ENCODE results near the gene OR3A3.
"Not testable (repeated sequence)": the region's sequence is repeated elsewhere in the genome, so short reads cannot be mapped to it uniquely, and the experiment has no call there.

OR3A3 gene

DNA sequence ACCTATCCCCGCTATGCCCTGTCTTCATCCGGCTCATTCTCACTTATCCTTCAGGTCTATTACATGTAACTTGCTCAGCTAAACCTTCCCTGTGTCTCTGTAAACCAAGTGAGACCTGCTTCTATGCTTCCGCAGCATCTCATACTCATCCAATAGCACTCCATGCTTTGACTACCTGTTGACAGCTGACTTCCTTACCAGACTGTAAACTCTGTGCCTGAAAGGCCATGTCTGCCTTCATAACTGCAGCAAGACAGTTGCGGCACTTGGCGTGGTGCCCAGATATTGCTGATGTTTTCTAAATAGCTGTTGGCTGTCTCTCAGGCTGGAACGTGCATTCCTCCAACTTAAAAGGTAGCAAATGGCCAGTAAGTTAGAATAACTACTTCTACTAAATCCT, 11.1 kb upstream of the OR3A3 start:
- DNase-seq (ENCODE audit: insufficient read length, low spot score): no peak
- no peak for FAIRE-seq
- TF ChIP-seq, protein P1, sequence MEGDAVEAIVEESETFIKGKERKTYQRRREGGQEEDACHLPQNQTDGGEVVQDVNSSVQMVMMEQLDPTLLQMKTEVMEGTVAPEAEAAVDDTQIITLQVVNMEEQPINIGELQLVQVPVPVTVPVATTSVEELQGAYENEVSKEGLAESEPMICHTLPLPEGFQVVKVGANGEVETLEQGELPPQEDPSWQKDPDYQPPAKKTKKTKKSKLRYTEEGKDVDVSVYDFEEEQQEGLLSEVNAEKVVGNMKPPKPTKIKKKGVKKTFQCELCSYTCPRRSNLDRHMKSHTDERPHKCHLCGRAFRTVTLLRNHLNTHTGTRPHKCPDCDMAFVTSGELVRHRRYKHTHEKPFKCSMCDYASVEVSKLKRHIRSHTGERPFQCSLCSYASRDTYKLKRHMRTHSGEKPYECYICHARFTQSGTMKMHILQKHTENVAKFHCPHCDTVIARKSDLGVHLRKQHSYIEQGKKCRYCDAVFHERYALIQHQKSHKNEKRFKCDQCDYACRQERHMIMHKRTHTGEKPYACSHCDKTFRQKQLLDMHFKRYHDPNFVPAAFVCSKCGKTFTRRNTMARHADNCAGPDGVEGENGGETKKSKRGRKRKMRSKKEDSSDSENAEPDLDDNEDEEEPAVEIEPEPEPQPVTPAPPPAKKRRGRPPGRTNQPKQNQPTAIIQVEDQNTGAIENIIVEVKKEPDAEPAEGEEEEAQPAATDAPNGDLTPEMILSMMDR (IDR thresholded peaks at IDR 0.05; ENCODE audit: insufficient read depth, missing control alignments): no peak

DNA sequence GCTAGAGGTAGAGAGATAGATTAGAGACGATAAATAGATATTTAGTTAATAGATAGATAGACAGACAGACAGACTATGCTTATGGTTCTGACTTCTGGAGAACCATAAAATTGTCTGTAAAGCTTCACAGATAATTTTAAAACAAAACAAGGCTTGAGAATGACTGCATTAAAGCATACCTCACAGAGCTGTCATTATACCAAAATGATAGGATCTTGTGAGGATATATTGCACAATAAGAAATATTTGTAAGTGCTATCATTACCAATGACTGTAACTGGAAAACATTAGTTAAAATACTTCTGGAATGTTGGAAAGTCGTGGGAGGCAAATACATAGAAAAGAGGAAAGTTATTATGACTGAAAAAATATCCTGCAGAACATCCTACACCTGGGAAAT, 9.4 kb upstream of the OR3A3 start:
- FAIRE-seq (no peak), DNase-seq (ENCODE audit: insufficient read length, low spot score) (no peak)
- TF ChIP-seq, protein P1 (IDR thresholded peaks at IDR 0.05; ENCODE audit: insufficient read depth, missing control alignments): no peak

DNA sequence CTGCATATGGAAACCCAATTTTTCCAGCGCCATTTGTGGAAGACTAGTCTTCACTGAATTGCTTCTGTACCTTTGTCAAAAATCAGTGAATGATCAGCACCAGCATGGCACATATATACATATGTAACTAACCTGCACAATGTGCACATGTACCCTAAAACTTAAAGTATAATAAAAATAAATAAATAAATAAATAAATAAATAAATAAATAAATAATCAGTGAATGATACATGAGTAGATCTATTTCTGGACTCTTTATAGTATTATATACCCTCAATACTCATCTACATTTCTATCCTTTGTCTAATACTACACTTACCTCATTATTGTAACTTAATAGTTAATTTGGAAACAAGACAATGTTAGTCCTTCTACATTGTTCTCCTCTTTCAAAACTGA, 7.3 kb upstream of the OR3A3 start:
- DNase-seq (ENCODE audit: insufficient read length, low spot score); FAIRE-seq: not testable (repeated sequence)

DNA sequence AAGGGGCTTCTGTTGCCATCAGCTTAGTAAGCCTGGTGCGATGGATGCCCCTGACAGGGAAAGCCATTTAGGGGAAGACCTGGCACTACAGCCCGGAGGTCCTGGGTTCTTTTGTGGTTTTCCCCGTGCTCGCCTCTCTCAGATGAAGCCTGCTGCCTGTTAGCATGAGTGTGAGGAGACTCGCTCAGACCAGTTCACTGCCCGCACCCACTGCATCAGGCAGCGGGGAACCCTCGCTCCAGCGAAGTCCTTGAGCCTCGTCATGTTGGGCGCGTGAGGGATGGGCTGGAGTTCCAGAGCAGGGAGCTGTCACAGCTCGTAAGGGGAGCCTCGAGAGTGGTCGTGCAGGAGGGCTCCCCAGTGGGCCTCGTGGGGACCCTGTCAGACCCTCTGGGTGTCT, 1.0 kb downstream of the OR3A3 start:
- not testable (repeated sequence) for FAIRE-seq; DNase-seq (ENCODE audit: insufficient read length, low spot score)

DNA sequence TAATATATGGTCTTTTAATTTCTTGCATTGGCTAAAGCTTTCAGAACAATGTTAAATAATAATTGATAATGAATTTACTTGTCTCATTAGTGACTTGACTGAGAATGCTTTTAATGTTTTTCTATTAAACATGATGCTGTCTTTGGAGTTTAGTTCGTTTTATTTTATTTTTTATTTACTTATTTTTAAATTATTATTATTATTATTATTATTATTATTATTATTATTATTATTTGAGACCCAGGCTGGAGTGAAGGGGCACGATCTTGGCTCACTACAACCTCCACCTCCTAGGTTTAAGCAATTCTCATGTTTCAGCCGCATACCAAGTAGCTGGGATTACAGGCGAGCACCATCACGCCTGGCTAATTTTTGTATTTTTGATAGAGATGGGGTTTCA, 4.4 kb downstream of the OR3A3 start:
- TF ChIP-seq, protein P1 (IDR thresholded peaks at IDR 0.05; ENCODE audit: insufficient read depth, missing control alignments): no peak
- FAIRE-seq: no peak

DNA sequence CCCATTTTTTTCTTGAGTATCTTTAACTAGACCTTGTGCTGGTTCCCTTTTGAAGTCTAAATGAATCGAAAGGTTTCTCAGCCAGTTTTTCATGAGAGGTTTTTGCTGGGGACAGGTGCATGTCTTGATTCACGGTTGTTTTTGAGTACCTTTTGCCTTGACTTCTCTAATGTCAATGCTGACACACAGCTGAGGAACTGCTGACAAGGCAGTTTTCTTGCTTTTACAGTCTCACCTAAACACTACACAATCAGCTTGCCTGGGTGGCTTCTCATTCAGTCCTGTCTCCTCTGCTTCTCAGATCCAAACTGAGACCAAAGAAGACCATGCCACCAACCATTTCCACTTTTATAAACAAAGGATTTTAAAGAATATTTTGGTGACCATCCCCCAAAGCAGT, 7.1 kb downstream of the OR3A3 start:
- TF ChIP-seq, protein P1 (IDR thresholded peaks at IDR 0.05; ENCODE audit: insufficient read depth, missing control alignments): no peak
- DNase-seq (ENCODE audit: insufficient read length, low spot score) (no peak), FAIRE-seq (no peak)

More for the DNA sequence above, 4.4 kb downstream of the OR3A3 start:
- DNase-seq (ENCODE audit: insufficient read length, low spot score): no peak

DNA sequence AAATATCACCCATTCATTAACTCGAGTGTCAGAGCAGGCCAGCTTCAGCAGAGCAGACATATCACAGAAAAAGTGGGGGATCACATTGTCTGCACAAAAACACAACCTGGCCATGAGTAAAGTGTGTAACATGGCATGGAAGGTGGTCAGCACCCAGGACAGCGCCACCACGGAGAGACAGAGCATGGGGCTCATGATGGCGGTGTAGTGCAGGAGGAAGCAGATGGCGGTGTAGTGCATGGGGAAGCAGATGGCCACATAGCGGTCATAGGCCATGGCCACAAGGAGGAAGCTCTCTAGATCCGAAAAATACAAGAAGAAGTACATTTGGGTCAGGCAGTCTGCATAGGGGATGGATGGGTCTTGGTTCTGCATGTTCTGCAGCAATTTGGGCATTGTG, 22.0 kb downstream of the OR3A3 start:
- not testable (repeated sequence) for FAIRE-seq

DNA sequence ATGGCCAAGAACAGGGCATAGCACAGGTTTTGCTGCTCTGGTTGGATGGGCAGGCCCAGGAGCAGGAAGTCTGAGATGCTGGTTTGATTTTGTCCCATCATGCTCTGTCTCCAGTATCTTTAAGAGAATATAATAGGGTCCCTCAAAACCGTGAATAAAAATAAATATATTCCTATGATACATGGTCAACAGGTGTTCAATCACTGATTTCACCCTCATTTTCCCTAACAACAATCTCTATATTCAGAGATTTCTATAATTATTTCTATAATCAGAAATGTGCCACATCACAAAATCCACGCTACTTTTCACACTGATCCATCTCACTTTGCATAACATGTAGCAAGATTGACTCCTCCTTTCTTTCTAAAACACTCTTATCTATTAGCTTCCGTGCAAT, 22.6 kb downstream of the OR3A3 start, which contains the start of gene OR1E2:
Gene OR1E2, minus strand, starts transcription at position 101 of the 400 bp plus-strand sequence. Its CDS starts 0 bp downstream, at position 101.
- FAIRE-seq (no peak), DNase-seq (ENCODE audit: insufficient read length, low spot score) (no peak)
- TF ChIP-seq, protein P1 (IDR thresholded peaks at IDR 0.05; ENCODE audit: insufficient read depth, missing control alignments): no peak

More for the DNA sequence above, 22.0 kb downstream of the OR3A3 start:
- DNase-seq (ENCODE audit: insufficient read length, low spot score): not testable (repeated sequence)

DNA sequence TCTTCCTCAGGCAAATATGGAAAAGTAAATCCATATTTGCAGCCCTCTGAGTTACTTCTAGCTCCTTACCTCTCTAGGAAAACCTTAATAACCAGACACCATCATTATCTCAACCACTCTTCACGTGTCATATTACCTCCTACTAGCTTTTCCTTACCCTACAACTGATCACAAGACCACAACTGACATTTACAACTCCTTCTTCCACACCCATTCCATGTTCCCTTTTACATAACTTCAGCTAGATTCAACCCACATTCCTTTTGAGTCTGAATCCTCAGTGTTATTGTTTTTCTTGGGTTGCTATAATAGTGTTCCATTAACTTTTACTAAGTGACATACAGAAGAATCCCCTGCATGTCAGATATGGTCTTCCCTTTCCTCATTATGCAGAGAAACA, 27.2 kb downstream of the OR3A3 start:
- TF ChIP-seq, protein P1 (IDR thresholded peaks at IDR 0.05; ENCODE audit: insufficient read depth, missing control alignments): no peak
- no peak for FAIRE-seq
- no peak for DNase-seq (ENCODE audit: insufficient read length, low spot score)
